Activated gamma-delta T cell (primary cell): Measurements from ENCODE around the gene ADAMTS8.

Source experiments
- DNase-seq: peaks from one replicate; lab custom pipeline; 2025; lab: John Stamatoyannopoulos, UW

The ADAMTS8 gene

GRCh38 chr11:130396965-130397364 lies 31.4 kb downstream of the ADAMTS8 start:
- DNase-seq: no peak

GRCh38 chr11:130394615-130395014 lies 33.8 kb downstream of the ADAMTS8 start:
- no peak for DNase-seq

GRCh38 chr11:130391711-130392110 lies 36.7 kb downstream of the ADAMTS8 start:
- no peak for DNase-seq

- DNase-seq: no peak
These were observed 38.2 kb downstream of the ADAMTS8 start for GRCh38 chr11:130390071-130390758.

- peak; percentile 29 for DNase-seq
These were observed 39.0 kb downstream of the ADAMTS8 start for GRCh38 chr11:130389335-130389935.

GRCh38 chr11:130388607-130389205 lies 39.7 kb downstream of the ADAMTS8 start:
- DNase-seq: no peak

- DNase-seq: no peak
These were observed 42.4 kb downstream of the ADAMTS8 start for GRCh38 chr11:130386056-130386455.

- no peak for DNase-seq
These were observed 44.8 kb downstream of the ADAMTS8 start for GRCh38 chr11:130383344-130384211.

- DNase-seq: no peak
These were observed 47.1 kb downstream of the ADAMTS8 start for GRCh38 chr11:130381317-130381716.

GRCh38 chr11:130380778-130381177 lies 47.6 kb downstream of the ADAMTS8 start:
- DNase-seq: no peak

GRCh38 chr11:130379276-130379675 lies 49.1 kb downstream of the ADAMTS8 start:
- DNase-seq: no peak

GRCh38 chr11:130370845-130371590 lies 57.4 kb downstream of the ADAMTS8 start:
- DNase-seq: no peak

- no peak for DNase-seq
These were observed 58.7 kb downstream of the ADAMTS8 start for GRCh38 chr11:130369713-130370112.

- DNase-seq: no peak
These were observed 59.2 kb downstream of the ADAMTS8 start for GRCh38 chr11:130369141-130369691.

GRCh38 chr11:130359419-130359818 lies 69.0 kb downstream of the ADAMTS8 start:
- no peak for DNase-seq

- DNase-seq: no peak
These were observed 70.0 kb downstream of the ADAMTS8 start for GRCh38 chr11:130358398-130358797.
